Endothelial cell of umbilical vein (primary cell): Measurements from ENCODE around the gene KLF13. TPM values are rescaled to one million over a fixed set of nuclear protein-coding genes. Genes with fewer than 3 reads are reported as not detected.

ENCODE experiments used
- BruUV-seq: library from RNA; stranded (reverse); fragments of 400-500 nt; replicated peaks from 2 replicates; lab custom pipeline; 2021; lab: Mats Ljungman, UMichigan
- CTCF ChIA-PET: fragments of 300-600, 350-600 bp; sonication (Branson Sonifier 250); formaldehyde crosslinking; loops from one replicate; lab custom pipeline; 2021; ENCODE audit warnings: antibody characterized with exemption, inconsistent platforms; lab: Charles Lee
- POLR2A ChIA-PET: fragments of 300-600, 350-600 bp; sonication (Branson Sonifier 250); formaldehyde crosslinking; loops from one replicate; lab custom pipeline; 2021; ENCODE audit warnings: antibody characterized with exemption, inconsistent platforms; lab: Charles Lee
- DNase-seq: peaks from one replicate; pipeline ENCODE4 v3.0.0-alpha.2; 2011; ENCODE audit warnings: low read depth, low spot score
- FAIRE-seq: peaks from 2 replicates; lab custom pipeline; 2011; peaks lifted over from hg19 to GRCh38; lab: Jason Lieb, UNC
- H2AFZ ChIP-seq: 2 replicates; pipeline ENCODE4 v1.6.0; 2012; ENCODE audit warnings: low read depth, low read length, control low read depth, inconsistent platforms
- H3K27ac ChIP-seq: 2 replicates; pipeline ENCODE4 v1.5.1; 2011; ENCODE audit warnings: low read depth, mild to moderate bottlenecking, control low read depth, low read length, moderate library complexity; ENCODE audit not compliant: insufficient read depth
- H3K27me3 ChIP-seq, 2 experiments: 2 replicates each; pipeline versions ENCODE4 v1.6.0 to v1.6.1; 2011; ENCODE audit warnings: low read length in 2 of 2, mixed read lengths in 1 of 2; ENCODE audit not compliant: control insufficient read depth in 2 of 2, insufficient read depth in 2 of 2
- H3K36me3 ChIP-seq, 2 experiments: 2 replicates in 1 of 2; 3 replicates in 1 of 2; pipeline ENCODE4 v1.5.1; 2011; ENCODE audit warnings: low read length in 2 of 2, mild to moderate bottlenecking in 1 of 2, moderate library complexity in 1 of 2; ENCODE audit not compliant: control insufficient read depth in 2 of 2, insufficient read depth in 2 of 2; ENCODE audit errors: extremely low read depth in 1 of 2
- H3K4me1 ChIP-seq: 3 replicates; pipeline ENCODE4 v1.5.1; 2011; ENCODE audit warnings: mild to moderate bottlenecking, low read length; ENCODE audit not compliant: control insufficient read depth, insufficient read depth; ENCODE audit errors: extremely low read depth
- H3K4me2 ChIP-seq: 2 replicates; pipeline ENCODE4 v1.6.1; 2011; ENCODE audit warnings: low read length, control low read depth, mixed read lengths; ENCODE audit not compliant: insufficient read depth
- H3K4me3 ChIP-seq, 3 experiments: fragments of 200-600 bp in 1 of 3; sonication (generic), shearing (Covaris generic) in 1 of 3; replicated peaks in 1 of 3; 2 replicates each; pipeline ENCODE4 v1.5.1; 2011 to 2016; ENCODE audit warnings: control low read depth in 3 of 3, low read length in 3 of 3, mild to moderate bottlenecking in 2 of 3, inconsistent platforms in 1 of 3, low read depth in 1 of 3, moderate library complexity in 1 of 3; ENCODE audit not compliant: insufficient read depth in 1 of 3
- H3K79me2 ChIP-seq: 2 replicates; pipeline ENCODE4 v1.6.0; 2012; ENCODE audit warnings: low read length, inconsistent platforms; ENCODE audit not compliant: control insufficient read depth, insufficient read depth
- H3K9ac ChIP-seq: replicated peaks from 2 replicates; pipeline ENCODE3; 2011; ENCODE audit warnings: low read length, control low read depth; ENCODE audit not compliant: insufficient read depth; ENCODE audit errors: extremely low read depth
- H3K9me1 ChIP-seq: replicated peaks from 3 replicates; pipeline ENCODE4 v1.6.0; 2011; ENCODE audit warnings: mild to moderate bottlenecking, low read length; ENCODE audit not compliant: control insufficient read depth, insufficient read depth; ENCODE audit errors: extremely low read depth
- H3K9me3 ChIP-seq: replicated peaks from 2 replicates; pipeline ENCODE4 v1.5.1; 2012; ENCODE audit warnings: low read length, inconsistent platforms; ENCODE audit not compliant: control insufficient read depth, insufficient read depth
- H4K20me1 ChIP-seq: replicated peaks from 2 replicates; pipeline ENCODE3; 2011; ENCODE audit warnings: mild to moderate bottlenecking, low read length; ENCODE audit not compliant: control insufficient read depth, insufficient read depth; ENCODE audit errors: extremely low read depth
- EZH2 ChIP-seq: IDR thresholded peaks from 2 replicates; pipeline ENCODE4 v1.6.1; 2012; ENCODE audit warnings: borderline replicate concordance, low read depth, mild to moderate bottlenecking, moderate library complexity, low read length, inconsistent platforms; ENCODE audit not compliant: severe bottlenecking
- FOS ChIP-seq: IDR thresholded peaks from 2 replicates; pipeline ENCODE4 v1.6.1; 2011; ENCODE audit warnings: mild to moderate bottlenecking, low read length, moderate library complexity, borderline replicate concordance; ENCODE audit not compliant: insufficient read depth
- GATA2 ChIP-seq: IDR thresholded peaks from 2 replicates; pipeline ENCODE4 v1.7.0; 2011; ENCODE audit warnings: low read depth, mild to moderate bottlenecking, moderate library complexity, mixed read lengths, low read length; ENCODE audit not compliant: insufficient read length, insufficient read depth
- JUN ChIP-seq: IDR thresholded peaks from 2 replicates; pipeline ENCODE4 v1.6.1; 2011; ENCODE audit warnings: borderline replicate concordance, low read depth; ENCODE audit not compliant: insufficient read length, insufficient read depth
- MYC ChIP-seq: IDR thresholded peaks from one replicate; pipeline ENCODE4 v1.6.1; 2011; ENCODE audit warnings: mild to moderate bottlenecking, low read depth, low read length
- POLR2A ChIP-seq: IDR thresholded peaks from 2 replicates; pipeline ENCODE4 v1.6.1; 2012; ENCODE audit warnings: low read depth, mild to moderate bottlenecking, control low read depth, low read length
- POLR2AphosphoS5 ChIP-seq: IDR thresholded peaks from 2 replicates; pipeline ENCODE4 v1.6.1; 2012; ENCODE audit warnings: low read depth, mild to moderate bottlenecking, control low read depth, low read length, moderate library complexity; ENCODE audit not compliant: insufficient read depth
- dilution Hi-C: fragments of 300-500 bp; cut with MboI; formaldehyde crosslinking; loops from one replicate; pipeline ENCODE4 v1.15.0; 2019; ENCODE audit warnings: low sequenced_read_pairs; ENCODE audit not compliant: extremely low pct_ligation_motif_present
- intact Hi-C: fragments of 100-400 bp; cut with micrococcal nuclease; formaldehyde crosslinking; loops from one replicate; pipeline ENCODE4 v1.10.0; 2022
- polyA plus RNA-seq, 4 experiments: library from polyadenylated mRNA; depleted of rRNA in 3 of 4; stranded (reverse) in 3 of 4; unstranded in 1 of 4; fragments of >200 nt; gene quantifications; 2 replicates each; pipeline versions ENCODE4 v1.2.1 to v1.2.3, GENCODE V29; 2011 to 2012; ENCODE audit warnings: missing spikeins in 1 of 4
- total RNA-seq: library from RNA; stranded (reverse); gene quantifications from 2 replicates; pipeline ENCODE4 v1.2.3, GENCODE V29; 2021
- TF ChIP-seq, protein P1 (sequence below), 2 donors: IDR thresholded peaks; 1 replicate in 1 of 2; 2 replicates in 1 of 2; pipeline ENCODE4 v1.5.1; 2011; ENCODE audit warnings: low read length in 2 of 2, mild to moderate bottlenecking in 2 of 2, moderate library complexity in 2 of 2, control low read depth in 1 of 2, inconsistent platforms in 1 of 2, low read depth in 1 of 2; ENCODE audit not compliant: insufficient read depth in 1 of 2; ENCODE audit errors: extremely low read depth in 1 of 2
- TF ChIP-seq, protein P2 (sequence below): IDR thresholded peaks from 2 replicates; pipeline ENCODE4 v1.6.1; 2011; ENCODE audit not compliant: insufficient read depth, insufficient read length

The KLF13 gene
- total and polyA plus RNA-seq, 2 donors (not counting 3 experiments of a cell fraction or from before 2014, with no cell fraction given), result 10.1 to 31.9 TPM

DNA sequence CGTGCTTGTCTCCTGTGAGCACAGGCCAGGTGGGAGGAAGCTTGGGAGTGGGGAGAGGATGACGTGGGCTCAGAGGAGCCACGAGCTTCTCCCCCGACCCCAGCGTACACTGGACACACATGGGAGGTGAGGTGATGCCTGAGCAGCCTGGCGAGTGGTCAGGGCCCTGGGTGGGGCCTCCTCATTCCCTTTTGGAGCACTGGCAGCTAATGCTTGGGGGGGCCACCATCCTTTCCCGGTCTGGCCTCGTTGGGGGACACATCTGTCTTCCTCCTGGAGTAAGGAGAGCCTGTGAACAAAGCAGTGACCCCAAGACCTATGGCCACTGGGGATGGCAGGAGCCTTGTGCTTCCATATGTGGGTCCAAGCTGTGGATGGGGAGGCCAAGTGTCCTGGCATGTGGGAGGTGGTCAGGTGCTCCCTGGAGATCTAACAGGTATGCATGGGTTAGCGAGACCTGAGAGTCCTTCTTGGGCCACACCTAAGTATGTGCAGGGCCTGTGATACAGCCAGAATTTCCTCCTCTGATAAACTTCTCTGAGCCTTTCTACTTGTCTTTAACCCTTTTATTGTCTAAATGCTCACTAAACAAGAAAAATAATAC lies 9.5 kb downstream of the KLF13 start:
- Histone ChIP-seq H3K9ac (no peak overlapping the region), H3K79me2 (peaks cover 26% of the 10 kb centered on the region), H3K27me3 (no peaks in the 10 kb centered on the region), H2AFZ (no peak overlapping the region), H3K4me1 (no peaks in the 10 kb centered on the region), H3K36me3 (no peaks in the 10 kb centered on the region), H3K4me2 (no peak overlapping the region), H4K20me1 (no peaks in the 10 kb centered on the region), H3K9me1 (no peaks in the 10 kb centered on the region), H3K9me3 (no peaks in the 10 kb centered on the region), H3K4me3 (no peak overlapping the region), H3K27ac (no peak overlapping the region)
- DNase-seq, result no peak
- POLR2A ChIA-PET, result no interaction called here
- TF ChIP-seq, protein P1, sequence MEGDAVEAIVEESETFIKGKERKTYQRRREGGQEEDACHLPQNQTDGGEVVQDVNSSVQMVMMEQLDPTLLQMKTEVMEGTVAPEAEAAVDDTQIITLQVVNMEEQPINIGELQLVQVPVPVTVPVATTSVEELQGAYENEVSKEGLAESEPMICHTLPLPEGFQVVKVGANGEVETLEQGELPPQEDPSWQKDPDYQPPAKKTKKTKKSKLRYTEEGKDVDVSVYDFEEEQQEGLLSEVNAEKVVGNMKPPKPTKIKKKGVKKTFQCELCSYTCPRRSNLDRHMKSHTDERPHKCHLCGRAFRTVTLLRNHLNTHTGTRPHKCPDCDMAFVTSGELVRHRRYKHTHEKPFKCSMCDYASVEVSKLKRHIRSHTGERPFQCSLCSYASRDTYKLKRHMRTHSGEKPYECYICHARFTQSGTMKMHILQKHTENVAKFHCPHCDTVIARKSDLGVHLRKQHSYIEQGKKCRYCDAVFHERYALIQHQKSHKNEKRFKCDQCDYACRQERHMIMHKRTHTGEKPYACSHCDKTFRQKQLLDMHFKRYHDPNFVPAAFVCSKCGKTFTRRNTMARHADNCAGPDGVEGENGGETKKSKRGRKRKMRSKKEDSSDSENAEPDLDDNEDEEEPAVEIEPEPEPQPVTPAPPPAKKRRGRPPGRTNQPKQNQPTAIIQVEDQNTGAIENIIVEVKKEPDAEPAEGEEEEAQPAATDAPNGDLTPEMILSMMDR (IDR thresholded peaks at IDR 0.05; ENCODE audit: extremely low read depth in 1 of 2, insufficient read depth in 1 of 2, low read depth in 1 of 2, low read length in 2 of 2), result no peak
- TF ChIP-seq, protein P2, sequence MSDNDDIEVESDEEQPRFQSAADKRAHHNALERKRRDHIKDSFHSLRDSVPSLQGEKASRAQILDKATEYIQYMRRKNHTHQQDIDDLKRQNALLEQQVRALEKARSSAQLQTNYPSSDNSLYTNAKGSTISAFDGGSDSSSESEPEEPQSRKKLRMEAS, result no peak
- no peak for TF ChIP-seq JUN
- BruUV-seq, result no TSS peak
- no peak for FAIRE-seq
- CTCF ChIA-PET, result interaction anchor here (1.8 kb wide), 1 partner anchor 155 kb away, joined by 7 read pairs; no protein-coding TSS in a partner anchor
- intact Hi-C loops, result no loop called here
- dilution Hi-C loops, result no loop called here

DNA sequence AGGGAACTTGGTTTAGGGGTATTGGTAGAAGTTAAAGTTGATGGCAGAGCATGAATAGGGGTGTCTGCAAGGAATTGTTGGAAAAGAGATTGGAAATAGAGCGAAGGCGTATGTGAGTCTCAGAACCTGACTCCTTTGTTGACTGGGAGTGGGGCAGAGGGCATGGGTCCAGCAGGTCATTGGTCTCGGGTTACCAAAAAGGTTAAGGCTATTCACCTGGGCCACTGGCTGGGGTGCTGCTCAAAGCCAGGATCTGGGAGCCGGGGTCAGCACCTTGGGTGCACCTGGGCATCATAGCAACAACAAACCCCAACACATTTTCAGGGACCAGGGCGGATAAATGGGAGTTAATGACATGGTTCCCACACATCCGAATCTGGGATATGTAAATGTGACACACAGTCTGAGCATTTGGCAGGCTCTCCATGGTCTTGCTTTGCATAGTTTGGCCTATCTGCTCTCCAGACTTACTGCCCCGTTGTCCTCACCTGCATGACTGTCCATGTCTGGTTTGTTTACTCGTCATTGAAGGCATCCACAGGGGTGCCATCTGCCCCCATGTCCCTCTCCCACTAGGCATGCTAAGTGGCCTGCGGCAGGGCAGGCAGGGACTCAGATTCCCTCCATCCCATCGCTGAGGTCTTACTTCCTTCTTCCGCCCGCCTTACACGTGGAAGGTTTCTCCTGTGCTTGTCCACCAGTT lies 10.1 kb downstream of the KLF13 start:
- no peak for FAIRE-seq
- H3K36me3 ChIP-seq, result no peaks in the 10 kb centered on the region
- H2AFZ ChIP-seq, result no peak overlapping the region
- intact Hi-C loops, result no loop called here
- ChIA-PET POLR2A (no interaction called here), CTCF (no interaction called here)
- TF ChIP-seq, protein P2, result no peak
- TF ChIP-seq EZH2 (no peak), JUN (no peak), GATA2 (no peak), POLR2AphosphoS5 (no peak), POLR2A (no peak), FOS (no peak), MYC (no peak)
- TF ChIP-seq, protein P1 (IDR thresholded peaks at IDR 0.05; ENCODE audit: extremely low read depth in 1 of 2, insufficient read depth in 1 of 2, low read depth in 1 of 2, low read length in 2 of 2), result no peak
- H3K4me2 ChIP-seq, result no peak overlapping the region
- no peak overlapping the region for H3K4me3 ChIP-seq
- peaks cover 25% of the 10 kb centered on the region for H3K79me2 ChIP-seq
- peaks cover 2% of the 10 kb centered on the region for H3K4me1 ChIP-seq
- dilution Hi-C loops, result no loop called here
- no peak for DNase-seq
- H3K9me1 ChIP-seq, result no peaks in the 10 kb centered on the region
- no TSS peak for BruUV-seq
- H3K27ac ChIP-seq, result no peak overlapping the region
- no peaks in the 10 kb centered on the region for H4K20me1 ChIP-seq
- H3K9me3 ChIP-seq, result no peaks in the 10 kb centered on the region
- no peaks in the 10 kb centered on the region for H3K27me3 ChIP-seq
- H3K9ac ChIP-seq, result no peak overlapping the region
